Tibial nerve (tissue), 4 donors: Measurements from ENCODE around the gene CDX1. TPM values are rescaled to one million over a fixed set of nuclear protein-coding genes. Genes with fewer than 3 reads are reported as not detected.

Source experiments
- DNase-seq, 2 donors: peaks; one replicate each; pipeline ENCODE4 v3.0.0-alpha.2; 2019; ENCODE audit warnings: low spot score in 2 of 2
- H3K27ac ChIP-seq, 4 donors: fragments of 200-600 bp; sonication (generic) in 3 of 4; one replicate each; pipeline ENCODE4 v1.5.1; 2017 to 2019; ENCODE audit warnings: mild to moderate bottlenecking in 1 of 4
- H3K27me3 ChIP-seq, 2 donors: fragments of 200-600 bp; sonication (generic) in 1 of 2; one replicate each; pipeline versions ENCODE4 v1.5.1 to v1.6.0; 2017 to 2019
- H3K36me3 ChIP-seq, 3 donors: fragments of 200-600 bp; sonication (generic); one replicate each; pipeline ENCODE4 v1.5.1; 2018 to 2019
- H3K4me1 ChIP-seq, 4 donors: fragments of 200-600 bp; sonication (generic) in 3 of 4; one replicate each; pipeline ENCODE4 v1.5.1; 2017 to 2019
- H3K4me3 ChIP-seq, 4 donors: fragments of 200-600 bp; sonication (generic) in 3 of 4; one replicate each; pipeline ENCODE4 v1.5.1; 2017 to 2019; ENCODE audit warnings: mild to moderate bottlenecking in 1 of 4, moderate library complexity in 1 of 4
- H3K9me3 ChIP-seq, 4 donors: fragments of 200-600 bp; sonication (generic) in 3 of 4; one replicate each; pipeline ENCODE4 v1.5.1; 2017 to 2019
- CTCF ChIP-seq, 5 experiments: fragments of 200-600 bp in 3 of 5; fragments of 450-650 bp in 2 of 5; sonication (generic) in 3 of 5; IDR thresholded peaks; one replicate each; pipeline ENCODE4 v1.5.1; 2016 to 2019; ENCODE audit warnings: antibody characterized with exemption in 5 of 5, mild to moderate bottlenecking in 3 of 5, moderate library complexity in 2 of 5
- EP300 ChIP-seq, 2 donors: sonication (generic); formaldehyde crosslinking; IDR thresholded peaks; one replicate each; pipeline ENCODE4 v1.6.1; 2017; ENCODE audit warnings: antibody characterized with exemption in 2 of 2, mild to moderate bottlenecking in 1 of 2
- POLR2A ChIP-seq, 2 donors: fragments of 450-650 bp; IDR thresholded peaks; one replicate each; pipeline ENCODE4 v1.6.1; 2017; ENCODE audit warnings: antibody characterized with exemption in 2 of 2, mild to moderate bottlenecking in 2 of 2, moderate library complexity in 2 of 2
- whole genome bisulfite sequencing, 2 donors: methylation state at CpG; one replicate each; pipeline ENCODE4 v1.1.5; 2018; 5-methylcytosine and 5-hydroxymethylcytosine counted together
- total RNA-seq, 4 donors: library from RNA; depleted of rRNA; stranded (reverse); fragments of >200 nt; gene quantifications; one replicate each; pipeline ENCODE4 v1.1.0, GENCODE V29; 2016

Gene CDX1
- total RNA-seq, 4 donors from 2014 or later: 0.22 to 2.5 TPM; not detected in 2

- no peak overlapping the region for H3K27ac ChIP-seq
- H3K4me3 ChIP-seq: no peak overlapping the region
- no peak for TF ChIP-seq EP300 (IDR thresholded peaks at IDR 0.05)
- TF ChIP-seq POLR2A (IDR thresholded peaks at IDR 0.05): no peak
- TF ChIP-seq CTCF (IDR thresholded peaks at IDR 0.05): no peak
- 76 to 81% methylated on average over 6 of the region's 6 CpGs for WGBS, 2 donors
- DNase-seq: no peak
- peaks cover 0 to 17% (median 4%) of the 10 kb centered on the region in 4 donors for H3K4me1 ChIP-seq
- H3K27me3 ChIP-seq: no peaks in the 10 kb centered on the region
- H3K36me3 ChIP-seq: no peaks in the 10 kb centered on the region
- H3K9me3 ChIP-seq: no peaks in the 10 kb centered on the region
These were observed 47.0 kb downstream of the CDX1 start for GRCh38 chr5:150213530-150213929.

- Histone ChIP-seq H3K27me3 (no peaks in the 10 kb centered on the region), H3K4me1 (peaks cover 0 to 17% (median 4%) of the 10 kb centered on the region in 4 donors), H3K9me3 (no peaks in the 10 kb centered on the region), H3K36me3 (no peaks in the 10 kb centered on the region), H3K4me3 (no peak overlapping the region), H3K27ac (peak overlapping the region in 2 of 4 donors; percentile 19 to 26)
- no peak for TF ChIP-seq EP300 (IDR thresholded peaks at IDR 0.05)
- no peak for TF ChIP-seq CTCF (IDR thresholded peaks at IDR 0.05)
- no peak for TF ChIP-seq POLR2A (IDR thresholded peaks at IDR 0.05)
- 25 to 47% methylated on average over 6 to 7 of the region's 7 CpGs for WGBS, 2 donors
- DNase-seq: no peak
These were observed 47.7 kb downstream of the CDX1 start for GRCh38 chr5:150214289-150214688.

GRCh38 chr5:150215979-150216944, 49.7 kb downstream of the CDX1 start:
- no peak for DNase-seq

GRCh38 chr5:150217038-150217437, 50.5 kb downstream of the CDX1 start:
- Histone ChIP-seq H3K27me3 (no peaks in the 10 kb centered on the region), H3K36me3 (no peaks in the 10 kb centered on the region), H3K9me3 (no peaks in the 10 kb centered on the region), H3K27ac (no peak overlapping the region), H3K4me3 (no peak overlapping the region), H3K4me1 (peaks cover 0 to 17% (median 4%) of the 10 kb centered on the region in 4 donors)
- TF ChIP-seq POLR2A (IDR thresholded peaks at IDR 0.05) (no peak), EP300 (IDR thresholded peaks at IDR 0.05) (no peak), CTCF (IDR thresholded peaks at IDR 0.05) (no peak)
- DNase-seq: no peak
- 92 to 94% methylated on average over 2 of the region's 2 CpGs for WGBS, 2 donors

More at GRCh38 chr5:150215979-150216944, 49.7 kb downstream of the CDX1 start:
- Histone ChIP-seq H3K36me3 (no peaks in the 10 kb centered on the region), H3K27me3 (no peaks in the 10 kb centered on the region), H3K4me1 (peaks cover 0 to 17% (median 4%) of the 10 kb centered on the region in 4 donors), H3K4me3 (no peak overlapping the region), H3K27ac (no peak overlapping the region), H3K9me3 (no peaks in the 10 kb centered on the region)
- 80 to 81% methylated on average over 10 of the region's 10 CpGs for WGBS, 2 donors
- no peak for TF ChIP-seq CTCF (IDR thresholded peaks at IDR 0.05)
- TF ChIP-seq EP300 (IDR thresholded peaks at IDR 0.05): no peak
- no peak for TF ChIP-seq POLR2A (IDR thresholded peaks at IDR 0.05)
